CD4-positive, alpha-beta T cell treated with Interleukin-17A for 1 hour (primary cell): ENCODE data around the gene KCNA2.

Experiments used
- DNase-seq: peaks from one replicate; pipeline ENCODE4 v3.0.0-alpha.2; 2020

The KCNA2 gene

DNA sequence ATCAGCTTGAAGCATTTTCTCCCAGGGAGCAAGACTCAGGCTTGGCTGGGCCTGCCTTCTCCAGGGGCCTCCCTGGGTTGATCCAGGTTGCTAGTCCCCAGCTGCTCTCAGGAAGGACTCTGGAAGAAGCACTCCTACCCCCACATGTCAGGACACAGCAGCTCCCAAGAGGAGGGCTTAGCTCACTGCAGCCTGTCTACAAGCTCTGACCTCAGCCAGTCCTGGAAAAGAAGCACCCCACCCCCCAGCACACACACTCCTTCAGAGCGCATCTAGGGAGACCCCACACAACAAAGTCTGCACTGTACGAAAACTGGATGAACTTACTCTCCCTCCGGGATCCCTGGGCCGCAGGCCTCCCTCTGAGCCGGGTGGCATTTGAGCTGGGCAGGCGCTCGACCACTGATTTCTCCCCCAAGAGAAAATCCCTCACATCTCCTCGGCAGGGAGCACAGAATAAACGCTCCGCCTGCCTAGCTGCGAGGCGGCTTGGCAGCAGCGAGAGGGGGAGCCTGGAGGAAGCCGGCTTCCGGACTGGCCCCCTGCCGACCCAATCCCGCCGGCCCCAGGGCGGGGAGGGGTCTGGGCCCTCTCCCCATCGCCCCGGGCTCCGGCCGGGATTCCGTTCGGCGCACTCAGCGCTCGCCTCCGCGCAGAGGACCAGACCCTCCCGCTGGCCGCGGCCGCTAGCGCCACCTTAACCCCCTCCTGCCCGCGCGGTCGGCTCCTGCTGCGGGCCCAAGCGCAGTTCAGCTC lies at the start of gene KCNA2:
TSS of gene KCNA2 (minus strand) at position 458 of the 756 bp plus-strand sequence. CDS start 1,576 bp downstream, outside the sequence.
- DNase-seq: no peak

DNA sequence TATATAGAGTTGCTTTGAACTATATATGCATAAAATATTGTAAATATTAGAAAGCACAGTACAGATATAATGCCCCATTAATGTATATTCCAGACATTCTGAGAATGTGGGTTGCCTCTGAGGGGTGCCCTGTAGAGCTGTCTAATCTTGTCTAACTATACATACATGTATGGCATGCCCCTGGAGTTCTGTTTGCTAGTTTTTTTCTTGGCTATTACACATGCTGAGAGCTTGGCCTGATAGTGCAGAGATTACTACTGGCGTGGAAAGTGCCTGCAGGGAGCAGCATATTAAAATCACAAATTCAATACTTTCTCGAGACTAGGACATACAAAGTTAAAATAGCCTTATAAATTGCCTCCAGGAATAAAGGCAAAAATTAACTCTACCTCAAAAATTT lies 44.5 kb upstream of the KCNA2 start:
- DNase-seq: no peak

DNA sequence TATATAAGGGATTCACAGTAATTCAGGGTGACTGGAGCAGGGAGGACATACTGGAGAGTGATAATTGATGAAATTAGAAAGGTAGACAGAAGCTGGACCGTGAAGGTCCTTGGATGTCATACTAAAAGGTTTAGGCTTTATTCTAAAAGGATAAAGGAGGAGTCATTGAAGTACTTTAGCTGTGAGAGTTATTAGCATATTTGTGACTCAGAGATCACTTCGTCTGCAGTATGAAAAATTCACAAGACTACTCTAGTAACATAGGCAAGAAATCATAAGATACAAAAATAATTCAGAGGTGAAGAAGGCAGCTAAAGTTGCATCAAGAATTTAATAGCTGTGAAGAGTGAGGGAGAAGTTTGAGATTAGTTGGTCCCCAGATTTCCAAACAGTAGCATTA lies 42.3 kb upstream of the KCNA2 start:
- DNase-seq: no peak

DNA sequence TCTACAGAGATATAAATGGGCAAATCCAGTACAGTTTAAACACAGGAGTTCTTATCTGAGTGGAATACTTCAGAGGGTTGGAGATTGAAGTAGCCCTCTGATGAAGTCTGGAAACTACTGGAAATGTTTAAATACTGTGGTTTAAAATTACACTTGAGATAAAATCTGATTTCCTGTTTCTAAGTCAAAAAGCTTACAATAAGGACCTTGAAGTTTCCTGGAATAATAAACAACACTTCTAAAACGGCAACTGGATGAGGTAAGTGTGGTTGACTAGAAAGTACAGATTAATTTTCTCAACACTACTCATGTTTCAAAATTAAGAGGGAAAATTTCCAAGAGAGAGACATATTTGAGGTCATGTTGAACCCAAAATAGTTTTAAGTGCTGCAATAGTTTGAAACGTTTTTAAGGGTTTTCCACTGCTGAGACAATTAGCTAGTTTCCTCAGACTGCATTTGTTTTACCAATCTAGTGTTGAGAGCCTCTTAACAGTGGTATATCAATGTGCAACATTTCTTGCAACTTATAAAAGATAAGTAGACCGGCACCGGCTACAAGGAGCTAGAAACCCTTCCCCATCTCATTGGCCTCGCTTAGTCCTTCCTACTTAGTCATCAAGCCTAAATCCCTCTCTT lies 41.2 kb upstream of the KCNA2 start:
- DNase-seq: peak; percentile 75

DNA sequence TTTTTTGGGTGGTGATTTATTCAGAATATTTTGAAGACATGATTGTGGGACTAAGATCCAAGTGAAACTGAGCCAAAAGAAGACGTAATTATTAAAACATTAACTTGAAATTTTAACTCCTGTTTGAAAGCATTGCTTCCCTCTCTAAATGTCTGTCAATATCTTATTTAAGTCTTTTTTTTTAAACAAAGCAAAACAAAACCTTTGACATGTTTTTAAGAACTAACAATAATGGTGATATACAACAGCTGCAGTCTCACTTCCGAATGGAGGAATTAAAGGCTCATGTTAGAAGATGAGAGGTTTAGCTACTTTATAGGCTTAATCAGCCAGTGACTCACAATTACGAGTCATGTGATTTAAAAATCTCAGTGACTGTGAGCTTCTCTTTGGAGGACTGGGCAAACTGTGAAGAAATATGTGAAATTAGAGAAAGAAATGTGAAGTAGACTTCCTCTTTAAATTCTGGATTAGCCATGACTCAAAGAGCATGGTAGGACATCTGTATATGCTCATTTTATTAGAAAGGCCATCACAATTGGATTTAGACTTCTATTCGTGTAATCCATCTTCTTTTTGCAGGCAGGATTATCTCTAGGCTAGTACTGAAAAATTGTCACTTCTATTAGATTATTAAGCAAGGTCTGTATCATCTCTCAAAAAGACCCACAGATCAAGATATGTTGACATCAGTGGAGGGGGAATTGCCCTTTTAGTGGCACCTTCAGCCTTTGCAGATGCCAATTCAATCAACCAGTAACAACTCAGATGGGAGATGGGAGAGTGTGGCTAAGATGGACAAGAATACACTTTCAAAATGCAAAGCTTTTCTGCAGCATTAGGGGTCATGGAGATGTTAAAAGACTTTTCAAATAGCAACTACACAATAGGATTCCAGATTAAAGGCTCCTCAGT lies 39.9 kb upstream of the KCNA2 start:
- peak; percentile 38 for DNase-seq

DNA sequence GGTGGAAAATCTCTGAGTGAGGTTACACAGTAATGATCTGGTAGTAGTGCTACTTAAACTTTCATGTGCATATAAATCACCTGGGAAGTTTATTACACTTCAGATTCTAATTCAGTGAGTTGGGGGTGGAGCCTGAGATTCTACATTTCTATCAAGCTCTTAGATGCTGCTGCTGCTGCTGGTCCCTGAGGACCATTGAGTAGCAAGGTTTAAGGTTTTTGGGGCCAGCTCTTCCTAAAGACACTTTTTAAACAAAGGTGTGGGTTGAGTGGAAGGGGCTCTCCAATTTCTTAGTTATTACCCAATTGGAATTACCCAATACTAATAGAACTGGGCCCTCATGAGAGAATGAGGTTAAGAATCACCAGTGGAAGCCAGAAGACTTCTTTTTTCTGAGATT lies 39.1 kb upstream of the KCNA2 start:
- DNase-seq: no peak

DNA sequence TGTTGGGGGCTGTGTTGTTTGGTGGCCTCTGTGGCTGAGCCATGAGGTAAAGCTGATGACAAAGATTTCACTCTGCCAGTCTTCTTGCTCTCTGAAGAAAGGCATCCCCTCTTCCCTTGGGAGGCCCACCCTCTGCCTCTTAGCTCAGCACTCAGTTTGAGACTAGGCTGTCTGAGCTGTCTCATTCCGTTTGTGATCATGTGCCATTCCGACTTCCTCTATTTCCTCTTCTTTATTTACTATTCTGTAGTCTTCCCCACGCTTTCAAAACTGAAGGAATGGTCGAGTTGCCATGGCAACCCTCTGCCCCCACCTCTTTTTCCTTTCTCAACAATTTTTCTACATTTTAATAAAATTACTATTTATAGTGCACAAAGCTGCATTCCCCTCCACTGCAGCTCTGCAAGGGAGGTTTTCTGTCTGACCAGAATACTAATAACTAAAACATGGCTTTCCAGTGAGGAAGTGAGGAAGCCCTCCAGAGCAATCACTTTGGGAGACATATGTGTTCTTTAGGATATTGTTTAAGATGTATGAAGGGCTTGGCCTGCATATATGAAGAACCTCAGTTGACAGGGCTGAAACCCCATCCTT lies 37.8 kb upstream of the KCNA2 start:
- no peak for DNase-seq

DNA sequence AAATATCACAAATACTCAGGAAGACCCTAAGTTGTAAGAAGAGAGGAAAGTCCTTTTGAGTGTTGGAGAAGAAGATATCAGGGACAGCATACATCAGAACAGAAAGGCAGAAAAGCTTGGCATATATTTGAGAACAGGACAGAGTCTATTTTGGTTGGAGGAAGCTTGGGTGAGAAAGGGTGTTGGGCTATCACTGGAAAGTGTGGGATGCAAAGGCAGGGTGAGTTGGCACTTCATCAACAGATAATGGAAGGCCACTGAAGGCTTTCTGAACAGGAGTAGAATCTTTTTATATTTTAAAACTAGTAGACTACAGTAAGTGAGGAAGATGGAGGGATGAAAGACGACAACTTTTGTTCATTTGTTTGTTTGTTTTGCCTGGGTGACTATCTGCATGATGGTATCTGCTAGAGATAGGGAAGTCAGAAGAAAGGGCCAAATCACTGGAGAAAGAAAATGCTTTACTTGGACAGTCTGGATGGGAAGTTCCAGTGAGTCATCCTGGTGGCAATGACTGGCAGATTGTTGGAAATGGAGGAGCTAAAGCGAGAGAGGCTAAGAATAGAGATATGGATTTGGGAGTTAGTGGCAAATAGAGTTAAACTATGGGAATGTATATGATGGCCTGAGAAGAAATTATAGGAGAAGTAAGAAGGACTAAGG lies 33.7 kb upstream of the KCNA2 start:
- no peak for DNase-seq

DNA sequence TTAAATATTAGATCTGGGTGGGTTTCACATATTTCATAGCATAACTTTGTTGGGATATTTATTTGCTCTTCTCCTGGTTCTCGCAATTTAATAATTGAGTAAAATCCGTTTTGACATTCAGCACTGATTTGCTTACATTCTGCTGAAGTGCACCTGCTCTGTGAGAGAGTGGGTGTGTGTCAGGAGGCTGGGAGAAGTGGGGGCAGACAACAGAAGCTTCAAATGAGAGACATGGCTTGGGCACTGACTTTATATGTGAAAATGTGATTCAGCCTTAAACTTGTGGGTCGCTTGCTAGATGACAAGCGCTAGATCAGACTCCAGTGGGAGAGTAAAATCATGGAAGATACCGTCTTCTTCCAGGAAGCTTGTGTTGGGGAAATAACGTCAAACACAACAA lies 32.4 kb upstream of the KCNA2 start:
- no peak for DNase-seq

DNA sequence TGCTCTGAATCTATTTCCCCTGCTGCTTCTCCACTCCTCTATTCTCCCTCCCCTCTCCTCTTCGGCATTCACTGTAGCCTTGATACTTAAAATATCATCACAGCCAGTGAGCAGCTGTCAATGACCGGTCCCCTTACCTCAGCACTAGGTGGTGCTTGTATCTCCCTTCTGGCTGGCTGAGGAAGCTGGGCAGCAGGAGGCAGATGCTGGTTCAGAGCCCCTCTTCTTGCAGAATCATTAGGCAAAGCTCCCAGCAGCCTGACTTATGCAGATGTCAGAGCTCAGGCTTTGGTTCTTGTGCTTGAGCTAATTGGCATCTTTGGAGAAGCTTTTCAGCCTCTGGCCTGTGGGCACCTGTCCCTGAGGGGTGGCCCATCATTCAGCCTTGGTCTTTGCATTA lies 31.9 kb upstream of the KCNA2 start:
- no peak for DNase-seq

DNA sequence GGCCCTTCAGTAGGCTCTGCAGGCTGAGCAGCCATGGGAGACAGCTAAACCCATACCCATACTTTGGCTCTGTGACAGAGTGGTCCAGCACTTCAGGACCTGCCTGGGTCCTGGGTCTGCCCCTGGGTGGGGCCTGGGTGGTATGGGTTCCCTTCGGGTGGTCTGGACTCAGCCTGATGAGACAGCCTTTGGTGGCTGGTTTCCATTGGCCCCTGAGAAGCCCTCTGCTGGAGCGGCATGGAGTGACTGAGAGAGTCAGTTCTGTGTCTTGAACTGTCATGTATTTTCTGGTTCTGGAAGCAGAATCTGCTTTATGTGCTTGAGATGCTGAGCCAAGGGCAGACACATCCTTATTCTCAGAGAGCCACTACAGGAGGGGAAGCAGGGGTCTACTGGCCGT lies 31.3 kb upstream of the KCNA2 start:
- DNase-seq: no peak

DNA sequence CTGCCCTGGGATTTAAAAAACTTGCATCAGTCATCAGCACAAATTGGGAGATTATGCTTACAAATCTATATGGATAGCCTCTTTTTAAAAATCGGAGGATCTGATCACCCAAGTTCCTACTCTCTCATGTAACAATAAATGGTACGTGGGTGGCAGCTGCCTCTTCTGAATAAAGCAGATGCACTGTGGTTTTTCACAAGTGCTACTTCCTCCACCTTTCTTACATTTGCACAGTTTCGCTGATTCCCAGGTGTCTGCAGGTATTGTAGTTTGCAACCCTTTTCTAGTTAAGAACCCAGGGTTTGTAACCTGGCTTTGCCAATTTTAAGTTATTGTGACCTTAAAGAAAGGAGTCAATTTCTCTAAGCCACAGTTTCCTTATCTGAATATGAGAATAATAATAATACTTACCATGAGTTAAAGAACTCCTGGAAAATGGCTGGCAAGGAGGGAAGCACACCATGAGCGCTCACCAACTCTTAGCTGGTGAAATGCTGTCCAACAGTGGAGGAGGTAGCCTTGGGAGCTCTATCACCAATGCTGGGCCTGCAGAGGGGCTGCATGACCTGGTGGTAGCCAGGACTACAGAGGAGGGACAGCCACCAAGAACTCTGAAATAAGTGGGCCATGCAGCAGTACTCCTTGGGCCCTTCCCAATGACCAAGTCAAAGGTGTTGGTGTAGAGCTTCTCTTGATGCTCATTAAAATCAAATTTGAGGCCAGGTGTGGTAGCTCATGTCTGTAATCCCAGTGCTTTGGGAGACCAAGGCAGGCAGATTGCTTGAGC lies 30.2 kb upstream of the KCNA2 start:
- peak; percentile 53 for DNase-seq

DNA sequence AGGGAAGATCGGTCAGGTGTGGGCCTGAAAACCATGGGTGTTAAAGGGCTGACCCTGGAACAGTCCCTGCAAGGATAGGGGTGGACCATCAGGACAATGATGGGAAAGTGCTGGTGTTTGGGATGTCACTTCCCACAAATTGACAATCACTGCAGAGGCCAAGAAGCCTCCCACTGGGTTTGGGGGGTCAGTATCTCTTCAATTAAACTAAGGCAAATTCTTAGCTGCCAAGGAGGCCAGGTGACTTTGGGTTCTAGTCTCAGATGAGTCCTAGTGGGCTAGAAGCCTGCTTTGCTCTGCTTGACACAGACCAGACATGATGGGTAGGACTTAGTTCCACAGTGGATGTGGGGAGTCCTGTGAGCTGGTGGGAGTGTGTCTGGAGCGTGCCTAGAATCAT lies 29.3 kb upstream of the KCNA2 start:
- no peak for DNase-seq

DNA sequence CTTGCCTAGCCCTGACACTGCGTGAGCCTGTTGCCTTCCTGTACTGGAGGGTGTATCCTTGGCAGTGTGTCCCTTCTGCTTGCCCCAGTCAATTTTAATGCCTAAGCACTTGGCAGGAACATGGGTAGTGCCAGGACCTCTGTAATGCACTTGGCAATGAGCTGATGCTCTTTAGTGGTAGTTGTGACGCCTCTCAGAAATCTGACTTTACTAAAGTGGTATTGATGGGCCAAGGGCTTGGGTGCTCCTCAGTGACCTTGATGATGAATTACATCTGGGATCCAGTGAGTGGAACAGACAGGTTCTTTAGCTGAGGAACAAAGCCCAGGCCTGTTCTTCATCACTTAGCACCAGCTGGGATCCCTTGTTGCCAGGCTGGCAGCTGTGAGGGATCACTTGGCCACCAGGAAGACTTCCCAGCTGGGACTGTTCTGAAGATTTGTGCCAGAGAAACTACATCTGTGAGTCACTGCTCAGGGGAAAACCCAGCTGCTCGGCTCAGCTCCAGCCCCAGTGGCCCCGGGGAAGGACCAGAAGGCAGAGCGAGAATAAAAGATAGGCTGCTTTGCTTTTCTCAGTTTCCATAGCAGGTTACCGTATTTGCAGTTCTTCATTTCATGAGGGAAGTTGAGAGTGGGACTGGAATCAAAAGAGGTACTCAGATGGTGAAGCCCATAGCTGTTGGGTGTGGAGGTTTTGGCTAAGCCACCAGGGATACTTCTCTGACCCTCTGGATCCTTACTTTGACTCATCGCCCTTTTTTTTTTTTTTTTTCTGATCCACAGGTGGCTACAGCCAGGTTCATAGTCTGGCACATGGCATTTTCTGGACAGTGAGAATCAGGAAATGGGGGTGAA lies 28.5 kb upstream of the KCNA2 start:
- DNase-seq: peak; percentile 79

DNA sequence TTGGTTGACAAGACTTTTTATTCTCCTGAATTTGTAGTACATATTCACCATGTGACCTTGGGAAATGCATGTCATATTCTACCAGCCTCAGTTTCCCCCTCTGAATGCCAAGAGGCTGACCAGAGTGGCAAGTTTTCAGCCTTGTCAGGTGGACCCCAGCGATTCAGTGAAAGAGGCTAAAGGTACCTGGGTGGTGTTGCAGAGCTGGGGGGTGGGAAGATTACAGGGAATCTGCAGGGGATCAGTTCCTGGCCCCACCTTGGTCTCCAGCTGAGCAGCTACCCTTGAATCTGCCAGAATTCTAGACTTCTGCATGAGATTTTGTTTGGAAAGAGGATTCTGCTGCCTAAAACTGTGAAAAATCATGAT lies 27.9 kb upstream of the KCNA2 start:
- DNase-seq: no peak

DNA sequence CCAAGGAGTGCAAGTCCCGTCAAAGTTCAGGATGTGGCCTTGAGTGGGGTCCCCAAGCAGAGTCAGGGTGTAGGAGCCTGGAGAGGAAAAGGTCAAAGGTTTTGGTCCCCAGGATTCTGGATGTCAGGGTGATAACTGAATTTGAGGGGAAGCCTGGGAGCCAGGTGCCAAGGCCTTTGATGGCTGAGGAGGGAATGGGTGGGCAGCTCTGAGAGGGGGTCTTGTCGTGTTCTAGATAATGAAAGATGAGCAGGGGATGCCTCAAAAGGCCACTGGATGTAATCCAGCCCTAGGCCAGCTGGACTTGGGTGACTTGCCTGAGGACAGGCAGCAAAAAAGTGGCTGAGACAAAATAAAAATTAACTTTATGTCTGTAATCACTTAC lies 27.5 kb upstream of the KCNA2 start:
- no peak for DNase-seq

DNA sequence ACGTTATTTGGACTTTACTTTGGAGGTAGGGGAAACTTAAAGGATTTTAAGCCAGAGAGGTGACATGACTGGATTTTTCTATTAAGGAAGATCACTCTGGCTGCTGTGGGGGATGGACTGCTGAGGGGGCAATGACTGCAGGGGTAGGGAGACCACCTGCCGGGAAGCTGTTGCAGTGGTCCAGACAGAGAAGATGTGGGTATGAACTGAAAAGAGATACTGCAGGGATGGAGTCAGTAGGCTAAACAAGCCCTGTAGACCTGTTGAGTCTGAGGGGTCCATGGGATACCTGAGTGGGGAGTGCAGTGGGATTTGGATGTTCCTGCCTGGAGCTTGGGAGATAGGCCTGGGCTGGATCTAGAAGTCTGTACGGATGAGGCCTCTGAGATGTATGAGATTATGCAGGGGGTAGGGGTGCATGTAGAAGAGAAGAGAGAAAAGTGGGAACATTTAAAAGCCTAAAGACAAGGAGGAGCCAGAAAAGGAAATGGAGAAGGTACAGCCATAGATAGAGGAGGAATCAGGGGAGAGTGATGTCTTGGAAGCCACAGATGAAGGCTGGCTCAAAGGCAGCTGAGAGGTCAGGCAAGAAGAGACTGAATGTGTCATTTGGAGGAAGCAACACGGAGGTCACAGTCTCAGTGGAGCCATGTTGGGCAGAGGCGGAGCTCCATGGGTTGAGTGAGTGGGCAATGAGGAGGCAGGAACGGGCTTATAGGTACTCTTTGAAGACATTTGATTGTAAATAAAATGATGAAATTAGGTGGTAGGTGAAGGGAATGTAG lies 25.9 kb upstream of the KCNA2 start:
- no peak for DNase-seq

DNA sequence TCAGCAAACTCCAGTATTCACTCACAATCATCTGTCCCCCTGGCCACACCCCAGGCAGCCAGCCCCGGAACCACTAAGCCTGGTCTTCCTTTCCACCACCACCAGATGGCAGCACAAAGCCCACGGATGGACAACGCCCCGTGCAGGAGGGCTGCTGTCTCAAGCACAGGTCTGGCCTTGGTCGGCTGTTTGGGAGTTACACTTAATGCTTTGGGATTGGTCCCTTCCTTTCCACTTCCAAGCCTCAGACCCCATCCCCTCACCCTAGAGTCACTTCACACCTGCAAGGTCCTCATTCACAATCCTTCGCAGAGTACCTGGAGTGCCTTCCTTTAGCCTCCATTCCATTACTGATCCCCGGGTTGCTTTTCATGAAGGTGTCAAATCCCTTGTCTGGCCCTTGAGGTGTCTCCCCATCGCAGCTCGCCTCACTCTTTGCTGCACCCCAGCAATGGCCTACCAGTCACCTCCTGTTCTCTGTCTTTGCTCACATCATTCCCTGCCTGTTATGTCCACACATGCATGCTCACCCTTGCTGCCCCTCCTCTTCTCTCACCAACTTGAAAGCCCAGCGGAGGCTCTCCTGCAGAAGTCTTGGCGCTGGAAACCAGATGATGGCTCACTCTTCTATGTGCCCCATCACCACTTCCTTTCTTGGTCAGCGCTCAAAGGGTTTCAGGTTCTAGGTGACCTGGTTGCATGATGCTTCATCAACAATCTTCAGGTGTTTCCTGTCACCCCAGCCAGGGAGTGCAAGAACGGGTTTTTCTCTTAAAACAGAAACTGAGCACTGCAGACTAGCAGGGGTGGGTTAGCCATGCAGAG lies 24.9 kb upstream of the KCNA2 start:
- DNase-seq: peak; percentile 89
